HFFc6 (cell line): ENCODE measurements around the gene PHPT1. TPM values are rescaled to one million over a fixed set of nuclear protein-coding genes. Genes with fewer than 3 reads are reported as not detected.
A peak's percentile ranks its signal among the peaks of the same experiment; 100 is the strongest.

Source experiments
- DNase-seq: peaks from one replicate; pipeline ENCODE4 v3.0.0-alpha.2; 2018
- H3K27ac Mint-ChIP-seq: 2 replicates; pipeline ENCODE4 v1.8.0; 2020; ENCODE audit warnings: mild to moderate bottlenecking, mixed read lengths
- H3K27me3 Mint-ChIP-seq: 2 replicates; pipeline ENCODE4 v1.8.0; 2021; ENCODE audit warnings: mild to moderate bottlenecking, moderate library complexity, mixed read lengths; ENCODE audit not compliant: insufficient read depth
- H3K36me3 Mint-ChIP-seq: 2 replicates; pipeline ENCODE4 v1.8.0; 2021; ENCODE audit warnings: low read depth, mixed read lengths
- H3K4me1 Mint-ChIP-seq: 2 replicates; pipeline ENCODE4 v1.8.0; 2020; ENCODE audit warnings: low read depth, mixed read lengths
- H3K4me3 Mint-ChIP-seq: 2 replicates; pipeline ENCODE4 v1.8.0; 2020; ENCODE audit warnings: mild to moderate bottlenecking, moderate library complexity, mixed read lengths
- H3K9me3 Mint-ChIP-seq: 2 replicates; pipeline ENCODE4 v1.8.0; 2020; ENCODE audit warnings: mild to moderate bottlenecking, mixed read lengths
- total RNA-seq, 6 experiments: library from RNA; stranded (reverse); fragmentation: NEBNext Ultra II Directional; extraction: Animal tissue kit (Norgen Biotek cat#: 25700); gene quantifications; 2 replicates in 1 of 6; 3 replicates in 5 of 6; pipeline ENCODE4 v1.2.3, GENCODE V29; 2021
- TF ChIP-seq, protein P1 (sequence below): fragments of 200-600 bp; sonication (generic); IDR thresholded peaks from 2 replicates; pipeline ENCODE4 v1.5.0; 2021; ENCODE audit warnings: antibody characterized with exemption, mild to moderate bottlenecking

Gene PHPT1
- total RNA-seq, 6 experiments from 2014 or later: 156 to 181 (median 169) TPM

DNA sequence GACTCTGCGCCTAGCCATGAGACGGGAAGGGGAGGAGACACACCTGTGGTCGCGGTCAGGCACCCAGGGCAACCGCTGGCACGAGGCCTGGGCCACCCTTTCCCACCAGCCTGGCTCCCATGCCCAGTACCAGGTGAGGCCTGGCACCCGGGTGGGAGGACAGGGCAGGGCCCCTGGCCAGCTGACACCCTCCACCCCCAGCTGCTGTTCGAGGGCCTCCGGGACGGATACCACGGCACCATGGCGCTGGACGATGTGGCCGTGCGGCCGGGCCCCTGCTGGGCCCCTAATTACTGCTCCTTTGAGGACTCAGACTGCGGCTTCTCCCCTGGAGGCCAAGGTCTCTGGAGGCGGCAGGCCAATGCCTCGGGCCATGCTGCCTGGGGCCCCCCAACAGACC, 8.0 kb downstream of the PHPT1 start:
- H3K36me3 Mint-ChIP-seq: no peaks in the 10 kb centered on the region
- no peak overlapping the region for H3K27ac Mint-ChIP-seq
- DNase-seq: no peak
- no peaks in the 10 kb centered on the region for H3K4me1 Mint-ChIP-seq
- H3K9me3 Mint-ChIP-seq: no peaks in the 10 kb centered on the region
- TF ChIP-seq, protein P1, sequence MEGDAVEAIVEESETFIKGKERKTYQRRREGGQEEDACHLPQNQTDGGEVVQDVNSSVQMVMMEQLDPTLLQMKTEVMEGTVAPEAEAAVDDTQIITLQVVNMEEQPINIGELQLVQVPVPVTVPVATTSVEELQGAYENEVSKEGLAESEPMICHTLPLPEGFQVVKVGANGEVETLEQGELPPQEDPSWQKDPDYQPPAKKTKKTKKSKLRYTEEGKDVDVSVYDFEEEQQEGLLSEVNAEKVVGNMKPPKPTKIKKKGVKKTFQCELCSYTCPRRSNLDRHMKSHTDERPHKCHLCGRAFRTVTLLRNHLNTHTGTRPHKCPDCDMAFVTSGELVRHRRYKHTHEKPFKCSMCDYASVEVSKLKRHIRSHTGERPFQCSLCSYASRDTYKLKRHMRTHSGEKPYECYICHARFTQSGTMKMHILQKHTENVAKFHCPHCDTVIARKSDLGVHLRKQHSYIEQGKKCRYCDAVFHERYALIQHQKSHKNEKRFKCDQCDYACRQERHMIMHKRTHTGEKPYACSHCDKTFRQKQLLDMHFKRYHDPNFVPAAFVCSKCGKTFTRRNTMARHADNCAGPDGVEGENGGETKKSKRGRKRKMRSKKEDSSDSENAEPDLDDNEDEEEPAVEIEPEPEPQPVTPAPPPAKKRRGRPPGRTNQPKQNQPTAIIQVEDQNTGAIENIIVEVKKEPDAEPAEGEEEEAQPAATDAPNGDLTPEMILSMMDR: no peak
- H3K4me3 Mint-ChIP-seq: no peak overlapping the region
- peaks cover 1% of the 10 kb centered on the region; the same call in 1 of the 2 replicates for H3K27me3 Mint-ChIP-seq

DNA sequence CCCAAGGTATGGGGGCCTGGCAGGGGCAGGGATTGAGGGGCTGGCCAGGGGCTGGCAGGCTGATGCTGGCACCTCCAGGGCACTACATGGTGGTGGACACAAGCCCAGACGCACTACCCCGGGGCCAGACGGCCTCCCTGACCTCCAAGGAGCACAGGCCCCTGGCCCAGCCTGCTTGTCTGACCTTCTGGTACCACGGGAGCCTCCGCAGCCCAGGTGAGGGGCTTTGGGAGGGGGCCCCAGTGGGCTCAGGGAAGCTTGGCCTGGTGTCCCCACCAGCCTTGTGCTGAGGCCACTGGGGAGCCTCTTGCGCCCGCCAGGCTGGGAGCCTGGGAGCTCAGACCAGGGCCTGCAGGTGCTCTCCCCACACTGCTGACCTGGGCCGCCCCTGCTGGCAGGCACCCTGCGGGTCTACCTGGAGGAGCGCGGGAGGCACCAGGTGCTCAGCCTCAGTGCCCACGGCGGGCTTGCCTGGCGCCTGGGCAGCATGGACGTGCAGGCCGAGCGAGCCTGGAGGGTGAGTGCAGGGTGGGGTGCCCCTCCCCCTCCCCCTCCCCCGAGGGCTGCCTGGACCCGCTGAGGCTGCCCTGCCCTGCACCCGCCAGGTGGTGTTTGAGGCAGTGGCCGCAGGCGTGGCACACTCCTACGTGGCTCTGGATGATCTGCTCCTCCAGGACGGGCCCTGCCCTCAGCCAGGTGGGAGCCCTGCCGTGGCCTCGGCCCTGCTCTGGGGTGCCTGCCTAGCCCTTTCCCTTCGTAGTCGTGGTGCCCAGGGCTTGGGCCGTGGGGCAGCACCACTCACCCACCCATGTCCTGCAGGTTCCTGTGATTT, 8.6 kb downstream of the PHPT1 start:
- Mint-ChIP-seq H3K4me3 (no peak overlapping the region), H3K36me3 (no peaks in the 10 kb centered on the region), H3K4me1 (no peaks in the 10 kb centered on the region), H3K27ac (no peak overlapping the region), H3K9me3 (no peaks in the 10 kb centered on the region), H3K27me3 (no peaks in the 10 kb centered on the region)
- TF ChIP-seq, protein P1: no peak
- no peak for DNase-seq

DNA sequence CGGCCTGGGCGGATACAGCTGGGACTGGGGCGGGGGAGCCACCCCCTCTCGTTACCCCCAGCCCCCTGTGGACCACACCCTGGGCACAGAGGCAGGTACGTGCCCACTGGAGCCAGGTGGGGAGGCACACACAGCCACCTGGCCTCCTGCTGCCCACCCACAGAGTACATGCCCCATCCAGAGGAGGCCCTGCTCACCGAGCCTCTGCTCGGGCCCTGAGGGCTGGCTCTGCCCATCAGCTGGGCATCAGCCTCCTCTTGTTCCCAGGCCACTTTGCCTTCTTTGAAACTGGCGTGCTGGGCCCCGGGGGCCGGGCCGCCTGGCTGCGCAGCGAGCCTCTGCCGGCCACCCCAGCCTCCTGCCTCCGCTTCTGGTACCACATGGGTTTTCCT, 9.2 kb downstream of the PHPT1 start:
- Mint-ChIP-seq H3K27me3 (no peaks in the 10 kb centered on the region), H3K27ac (no peak overlapping the region), H3K9me3 (no peaks in the 10 kb centered on the region), H3K4me1 (no peaks in the 10 kb centered on the region), H3K36me3 (no peaks in the 10 kb centered on the region), H3K4me3 (no peak overlapping the region)
- TF ChIP-seq, protein P1: no peak
- no peak for DNase-seq

DNA sequence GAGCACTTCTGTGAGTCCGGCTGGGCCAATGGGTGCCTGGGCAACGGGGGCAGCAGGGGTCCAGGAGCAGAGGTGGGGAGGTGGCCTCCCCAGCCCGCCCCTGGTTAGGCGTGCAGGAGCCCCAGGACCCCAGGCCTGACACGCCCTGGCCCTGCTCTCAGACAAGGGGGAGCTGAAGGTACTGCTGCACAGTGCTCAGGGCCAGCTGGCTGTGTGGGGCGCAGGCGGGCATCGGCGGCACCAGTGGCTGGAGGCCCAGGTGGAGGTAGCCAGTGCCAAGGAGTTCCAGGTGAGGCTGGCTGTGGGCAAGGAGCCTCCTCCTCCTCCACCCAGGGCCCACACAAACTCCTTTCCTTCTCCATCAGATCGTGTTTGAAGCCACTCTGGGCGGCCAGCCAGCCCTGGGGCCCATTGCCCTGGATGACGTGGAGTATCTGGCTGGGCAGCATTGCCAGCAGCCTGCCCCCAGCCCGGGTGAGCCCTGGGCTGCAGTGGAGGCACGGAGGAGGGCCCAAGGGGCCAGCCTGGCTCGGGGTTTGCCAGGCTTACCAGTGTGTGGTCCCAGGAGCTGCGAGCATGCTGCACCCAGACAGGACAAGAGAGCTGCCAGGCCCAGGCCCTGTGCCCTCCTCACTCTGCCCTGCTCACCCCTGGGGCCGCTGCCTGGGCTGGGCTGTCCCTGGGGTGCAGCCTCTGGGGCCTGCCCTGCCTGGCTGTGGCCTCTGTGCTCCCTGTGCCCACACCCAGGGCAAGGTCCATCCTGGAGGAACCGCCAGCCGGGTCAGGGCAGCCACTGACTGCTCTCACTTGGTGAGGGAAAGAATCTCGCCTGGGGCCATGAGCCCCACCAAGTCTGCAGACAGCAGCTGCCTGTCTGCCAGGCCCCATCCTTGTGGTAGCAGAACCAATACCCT, 9.9 kb downstream of the PHPT1 start:
- H3K4me1 Mint-ChIP-seq: peaks cover 6% of the 10 kb centered on the region
- peak; percentile 30 for DNase-seq
- H3K36me3 Mint-ChIP-seq: no peaks in the 10 kb centered on the region; the same call in 1 of the 2 replicates
- TF ChIP-seq, protein P1: no peak
- no peaks in the 10 kb centered on the region for H3K27me3 Mint-ChIP-seq
- no peaks in the 10 kb centered on the region for H3K9me3 Mint-ChIP-seq
- no peak overlapping the region; the same call in 1 of the 2 replicates for H3K27ac Mint-ChIP-seq
- no peak overlapping the region for H3K4me3 Mint-ChIP-seq

DNA sequence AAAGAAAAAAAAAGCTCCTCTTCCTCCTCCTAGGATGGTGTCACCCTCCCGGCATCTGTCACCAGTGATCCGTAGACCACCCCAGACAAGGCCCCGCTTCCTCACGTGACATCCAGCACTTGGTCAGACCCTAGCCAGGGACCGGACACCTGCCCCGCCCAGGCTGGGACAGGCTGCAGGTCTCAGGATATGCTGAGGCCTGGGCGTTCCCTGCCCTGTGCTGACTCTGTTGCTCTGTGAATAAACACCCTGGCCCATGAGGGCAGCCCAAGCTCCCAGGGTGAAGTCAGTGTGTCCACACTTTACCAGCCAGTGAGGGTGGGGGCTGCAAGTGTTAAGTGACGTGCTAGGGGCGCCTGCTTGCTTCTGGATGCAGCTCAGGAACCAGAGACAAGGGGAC, 11.3 kb downstream of the PHPT1 start:
- Mint-ChIP-seq H3K4me3 (no peak overlapping the region), H3K27ac (no peak overlapping the region)

More for the DNA sequence above, 11.3 kb downstream of the PHPT1 start:
- no peak for DNase-seq
- TF ChIP-seq, protein P1: no peak
- Mint-ChIP-seq H3K27me3 (no peaks in the 10 kb centered on the region), H3K4me1 (peaks cover 12% of the 10 kb centered on the region), H3K36me3 (no peaks in the 10 kb centered on the region; the same call in 1 of the 2 replicates), H3K9me3 (no peaks in the 10 kb centered on the region)
